ENCODE data around the gene CXCL8. TPM values are rescaled to one million over a fixed set of nuclear protein-coding genes. Genes with fewer than 3 reads are reported as not detected.

Gene CXCL8
- total and polyA plus RNA-seq, 4 donors, result 0.33 to 3.8 (median 1.1) TPM

DNA sequence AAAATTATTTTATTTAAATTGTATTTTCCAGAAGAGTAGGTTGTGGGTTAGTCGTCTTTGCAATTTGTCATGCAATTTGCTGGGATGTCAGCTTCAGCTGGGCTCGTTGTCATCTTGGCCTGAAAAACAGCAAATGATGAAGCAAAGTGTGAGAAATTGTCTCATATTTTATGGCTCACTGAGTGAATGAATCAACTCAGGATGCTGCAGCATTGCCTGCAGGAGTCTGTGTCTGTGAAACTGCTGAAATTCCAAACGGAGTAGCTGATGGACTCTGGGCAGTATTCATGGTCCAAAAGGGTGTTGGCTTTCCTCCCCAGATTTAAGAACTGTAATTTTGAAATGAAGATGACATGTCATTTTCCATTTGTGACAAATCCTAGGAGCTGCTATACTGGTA is 37.2 kb downstream of the CXCL8 start:
- Histone ChIP-seq H3K36me3 (ENCODE audit: control insufficient read depth in 4 of 4, insufficient read depth in 3 of 4, low read depth in 1 of 4, low read length in 3 of 4) (no peaks in the 10 kb centered on the region), H3K4me3 (ENCODE audit: low read depth in 1 of 3, low read length in 3 of 3) (no peak overlapping the region), H3K9me3 (ENCODE audit: control insufficient read depth in 4 of 4, low read length in 3 of 4) (no peaks in the 10 kb centered on the region), H3K4me1 (ENCODE audit: control insufficient read depth in 4 of 4, insufficient read depth in 4 of 4, low read length in 3 of 4) (peaks cover 0 to 13% (median 9%) of the 10 kb centered on the region in 4 donors), H3K27me3 (ENCODE audit: control insufficient read depth in 4 of 4, insufficient read depth in 4 of 4, low read length in 3 of 4) (no peaks in the 10 kb centered on the region), H3K9ac (ENCODE audit: low read depth in 1 of 2, low read length in 2 of 2) (no peak overlapping the region), H3K27ac (ENCODE audit: low read depth in 1 of 2, low read length in 2 of 2) (no peak overlapping the region)
- WGBS, result 77% methylated on average over 3 of the region's 3 CpGs
- no peak for DNase-seq (ENCODE audit: low spot score)
- TF ChIP-seq SP1 (IDR thresholded peaks at IDR 0.05) (no peak), RAD21 (IDR thresholded peaks at IDR 0.05) (no peak), GABPA (IDR thresholded peaks at IDR 0.05 in 1 of 2, conservative IDR thresholded peaks at IDR 0.05 in 1 of 2) (no peak), FOXA2 (IDR thresholded peaks at IDR 0.05) (no peak), RXRA (IDR thresholded peaks at IDR 0.05) (no peak), NR2F2 (IDR thresholded peaks at IDR 0.05) (no peak), TAF1 (conservative IDR thresholded peaks at IDR 0.05) (no peak), JUND (IDR thresholded peaks at IDR 0.05) (no peak), FOXA1 (IDR thresholded peaks at IDR 0.05) (no peak), HNF4G (IDR thresholded peaks at IDR 0.05) (no peak), YY1 (IDR thresholded peaks at IDR 0.05) (no peak)
- TF ChIP-seq, protein P1, sequence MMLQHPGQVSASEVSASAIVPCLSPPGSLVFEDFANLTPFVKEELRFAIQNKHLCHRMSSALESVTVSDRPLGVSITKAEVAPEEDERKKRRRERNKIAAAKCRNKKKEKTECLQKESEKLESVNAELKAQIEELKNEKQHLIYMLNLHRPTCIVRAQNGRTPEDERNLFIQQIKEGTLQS (IDR thresholded peaks at IDR 0.05), result no peak
- TF ChIP-seq, protein P2, sequence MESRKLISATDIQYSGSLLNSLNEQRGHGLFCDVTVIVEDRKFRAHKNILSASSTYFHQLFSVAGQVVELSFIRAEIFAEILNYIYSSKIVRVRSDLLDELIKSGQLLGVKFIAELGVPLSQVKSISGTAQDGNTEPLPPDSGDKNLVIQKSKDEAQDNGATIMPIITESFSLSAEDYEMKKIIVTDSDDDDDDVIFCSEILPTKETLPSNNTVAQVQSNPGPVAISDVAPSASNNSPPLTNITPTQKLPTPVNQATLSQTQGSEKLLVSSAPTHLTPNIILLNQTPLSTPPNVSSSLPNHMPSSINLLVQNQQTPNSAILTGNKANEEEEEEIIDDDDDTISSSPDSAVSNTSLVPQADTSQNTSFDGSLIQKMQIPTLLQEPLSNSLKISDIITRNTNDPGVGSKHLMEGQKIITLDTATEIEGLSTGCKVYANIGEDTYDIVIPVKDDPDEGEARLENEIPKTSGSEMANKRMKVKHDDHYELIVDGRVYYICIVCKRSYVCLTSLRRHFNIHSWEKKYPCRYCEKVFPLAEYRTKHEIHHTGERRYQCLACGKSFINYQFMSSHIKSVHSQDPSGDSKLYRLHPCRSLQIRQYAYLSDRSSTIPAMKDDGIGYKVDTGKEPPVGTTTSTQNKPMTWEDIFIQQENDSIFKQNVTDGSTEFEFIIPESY (IDR thresholded peaks at IDR 0.05), result no peak
- TF ChIP-seq, protein P3, sequence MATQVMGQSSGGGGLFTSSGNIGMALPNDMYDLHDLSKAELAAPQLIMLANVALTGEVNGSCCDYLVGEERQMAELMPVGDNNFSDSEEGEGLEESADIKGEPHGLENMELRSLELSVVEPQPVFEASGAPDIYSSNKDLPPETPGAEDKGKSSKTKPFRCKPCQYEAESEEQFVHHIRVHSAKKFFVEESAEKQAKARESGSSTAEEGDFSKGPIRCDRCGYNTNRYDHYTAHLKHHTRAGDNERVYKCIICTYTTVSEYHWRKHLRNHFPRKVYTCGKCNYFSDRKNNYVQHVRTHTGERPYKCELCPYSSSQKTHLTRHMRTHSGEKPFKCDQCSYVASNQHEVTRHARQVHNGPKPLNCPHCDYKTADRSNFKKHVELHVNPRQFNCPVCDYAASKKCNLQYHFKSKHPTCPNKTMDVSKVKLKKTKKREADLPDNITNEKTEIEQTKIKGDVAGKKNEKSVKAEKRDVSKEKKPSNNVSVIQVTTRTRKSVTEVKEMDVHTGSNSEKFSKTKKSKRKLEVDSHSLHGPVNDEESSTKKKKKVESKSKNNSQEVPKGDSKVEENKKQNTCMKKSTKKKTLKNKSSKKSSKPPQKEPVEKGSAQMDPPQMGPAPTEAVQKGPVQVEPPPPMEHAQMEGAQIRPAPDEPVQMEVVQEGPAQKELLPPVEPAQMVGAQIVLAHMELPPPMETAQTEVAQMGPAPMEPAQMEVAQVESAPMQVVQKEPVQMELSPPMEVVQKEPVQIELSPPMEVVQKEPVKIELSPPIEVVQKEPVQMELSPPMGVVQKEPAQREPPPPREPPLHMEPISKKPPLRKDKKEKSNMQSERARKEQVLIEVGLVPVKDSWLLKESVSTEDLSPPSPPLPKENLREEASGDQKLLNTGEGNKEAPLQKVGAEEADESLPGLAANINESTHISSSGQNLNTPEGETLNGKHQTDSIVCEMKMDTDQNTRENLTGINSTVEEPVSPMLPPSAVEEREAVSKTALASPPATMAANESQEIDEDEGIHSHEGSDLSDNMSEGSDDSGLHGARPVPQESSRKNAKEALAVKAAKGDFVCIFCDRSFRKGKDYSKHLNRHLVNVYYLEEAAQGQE (IDR thresholded peaks at IDR 0.05), result no peak
- TF ChIP-seq, protein P4, sequence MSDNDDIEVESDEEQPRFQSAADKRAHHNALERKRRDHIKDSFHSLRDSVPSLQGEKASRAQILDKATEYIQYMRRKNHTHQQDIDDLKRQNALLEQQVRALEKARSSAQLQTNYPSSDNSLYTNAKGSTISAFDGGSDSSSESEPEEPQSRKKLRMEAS (IDR thresholded peaks at IDR 0.05), result no peak
- TF ChIP-seq, protein P5, sequence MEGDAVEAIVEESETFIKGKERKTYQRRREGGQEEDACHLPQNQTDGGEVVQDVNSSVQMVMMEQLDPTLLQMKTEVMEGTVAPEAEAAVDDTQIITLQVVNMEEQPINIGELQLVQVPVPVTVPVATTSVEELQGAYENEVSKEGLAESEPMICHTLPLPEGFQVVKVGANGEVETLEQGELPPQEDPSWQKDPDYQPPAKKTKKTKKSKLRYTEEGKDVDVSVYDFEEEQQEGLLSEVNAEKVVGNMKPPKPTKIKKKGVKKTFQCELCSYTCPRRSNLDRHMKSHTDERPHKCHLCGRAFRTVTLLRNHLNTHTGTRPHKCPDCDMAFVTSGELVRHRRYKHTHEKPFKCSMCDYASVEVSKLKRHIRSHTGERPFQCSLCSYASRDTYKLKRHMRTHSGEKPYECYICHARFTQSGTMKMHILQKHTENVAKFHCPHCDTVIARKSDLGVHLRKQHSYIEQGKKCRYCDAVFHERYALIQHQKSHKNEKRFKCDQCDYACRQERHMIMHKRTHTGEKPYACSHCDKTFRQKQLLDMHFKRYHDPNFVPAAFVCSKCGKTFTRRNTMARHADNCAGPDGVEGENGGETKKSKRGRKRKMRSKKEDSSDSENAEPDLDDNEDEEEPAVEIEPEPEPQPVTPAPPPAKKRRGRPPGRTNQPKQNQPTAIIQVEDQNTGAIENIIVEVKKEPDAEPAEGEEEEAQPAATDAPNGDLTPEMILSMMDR (IDR thresholded peaks at IDR 0.05; ENCODE audit: low read depth, low read length, missing input control), result no peak

DNA sequence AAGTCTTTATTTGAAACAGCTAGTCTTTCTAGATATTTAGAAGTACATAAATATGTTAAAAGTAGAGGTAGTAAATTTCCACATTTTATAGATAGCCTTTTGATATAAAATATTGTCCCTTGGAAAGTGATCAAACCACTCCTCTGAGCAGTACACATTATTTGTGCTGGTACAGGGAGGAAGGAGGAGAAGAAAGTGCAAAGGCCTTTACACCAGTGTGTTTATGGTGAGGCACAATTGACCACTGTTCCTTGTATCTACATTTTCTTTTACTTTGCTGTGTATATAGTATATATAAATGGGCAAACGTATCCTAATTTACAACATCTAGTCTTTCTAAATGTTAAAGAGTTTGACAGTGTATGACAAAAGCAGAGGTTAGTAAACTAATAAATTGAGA is 39.9 kb downstream of the CXCL8 start:
- no peak overlapping the region for H3K27ac ChIP-seq (ENCODE audit: low read depth in 1 of 2, low read length in 2 of 2)
- WGBS, result 79% methylated on average over 1 of the region's 1 CpG
- H3K27me3 ChIP-seq (ENCODE audit: control insufficient read depth in 4 of 4, insufficient read depth in 4 of 4, low read length in 3 of 4), result no peaks in the 10 kb centered on the region
- H3K4me3 ChIP-seq (ENCODE audit: low read depth in 1 of 3, low read length in 3 of 3), result no peak overlapping the region
- no peaks in the 10 kb centered on the region for H3K9me3 ChIP-seq (ENCODE audit: control insufficient read depth in 4 of 4, low read length in 3 of 4)
- peaks cover 0 to 13% (median 9%) of the 10 kb centered on the region in 4 donors for H3K4me1 ChIP-seq (ENCODE audit: control insufficient read depth in 4 of 4, insufficient read depth in 4 of 4, low read length in 3 of 4)
- no peak for DNase-seq (ENCODE audit: low spot score)
- H3K36me3 ChIP-seq (ENCODE audit: control insufficient read depth in 4 of 4, insufficient read depth in 3 of 4, low read depth in 1 of 4, low read length in 3 of 4), result no peaks in the 10 kb centered on the region
- no peak overlapping the region for H3K9ac ChIP-seq (ENCODE audit: low read depth in 1 of 2, low read length in 2 of 2)
- TF ChIP-seq, protein P3 (IDR thresholded peaks at IDR 0.05), result no peak
- TF ChIP-seq TAF1 (conservative IDR thresholded peaks at IDR 0.05), result no peak
- TF ChIP-seq, protein P1 (IDR thresholded peaks at IDR 0.05), result no peak
- TF ChIP-seq EGR1 (IDR thresholded peaks at IDR 0.05; ENCODE audit: low read depth in 2 of 2), result no peak
- no peak for TF ChIP-seq JUND (IDR thresholded peaks at IDR 0.05)
- TF ChIP-seq HNF4G (IDR thresholded peaks at IDR 0.05), result no peak
- TF ChIP-seq SP1 (IDR thresholded peaks at IDR 0.05), result no peak
- TF ChIP-seq RAD21 (IDR thresholded peaks at IDR 0.05), result no peak
- TF ChIP-seq FOXA1 (IDR thresholded peaks at IDR 0.05), result no peak
- TF ChIP-seq GABPA (IDR thresholded peaks at IDR 0.05 in 1 of 2, conservative IDR thresholded peaks at IDR 0.05 in 1 of 2), result no peak
- TF ChIP-seq RXRA (IDR thresholded peaks at IDR 0.05), result no peak
- no peak for TF ChIP-seq YY1 (IDR thresholded peaks at IDR 0.05)
- TF ChIP-seq, protein P2 (IDR thresholded peaks at IDR 0.05), result no peak

Data from liver (tissue), 9 donors.